ENCODE measurements around the gene ZGLP1. TPM values are rescaled to one million over a fixed set of nuclear protein-coding genes. Genes with fewer than 3 reads are reported as not detected.
A peak's percentile ranks its signal among the peaks of the same experiment; 100 is the strongest.

ZGLP1 gene
- total and polyA plus RNA-seq, 9 donors: 1.9 to 5.6 (median 3.8) TPM

- 89% methylated on average over 5 of the region's 8 CpGs for WGBS (ENCODE audit: insufficient coverage)
- peaks cover 2% of the 10 kb centered on the region for H3K4me1 ChIP-seq (ENCODE audit: control insufficient read depth, insufficient read depth, low read length)
- no peak for DNase-seq
- no peak overlapping the region for H3K27ac ChIP-seq (ENCODE audit: low read length)
- peaks cover 45% of the 10 kb centered on the region for H3K36me3 ChIP-seq (ENCODE audit: control insufficient read depth, insufficient read depth, low read length)
- no peak overlapping the region for H3K4me3 ChIP-seq (ENCODE audit: low read length)
- no peaks in the 10 kb centered on the region for H3K27me3 ChIP-seq (ENCODE audit: control insufficient read depth, insufficient read depth, low read length)
- no peaks in the 10 kb centered on the region for H3K9me3 ChIP-seq (replicated peaks; ENCODE audit: control insufficient read depth, low read depth, low read length)
These were observed 49.5 kb downstream of the ZGLP1 start for GRCh38 chr19:10260141-10260584.

DNA sequence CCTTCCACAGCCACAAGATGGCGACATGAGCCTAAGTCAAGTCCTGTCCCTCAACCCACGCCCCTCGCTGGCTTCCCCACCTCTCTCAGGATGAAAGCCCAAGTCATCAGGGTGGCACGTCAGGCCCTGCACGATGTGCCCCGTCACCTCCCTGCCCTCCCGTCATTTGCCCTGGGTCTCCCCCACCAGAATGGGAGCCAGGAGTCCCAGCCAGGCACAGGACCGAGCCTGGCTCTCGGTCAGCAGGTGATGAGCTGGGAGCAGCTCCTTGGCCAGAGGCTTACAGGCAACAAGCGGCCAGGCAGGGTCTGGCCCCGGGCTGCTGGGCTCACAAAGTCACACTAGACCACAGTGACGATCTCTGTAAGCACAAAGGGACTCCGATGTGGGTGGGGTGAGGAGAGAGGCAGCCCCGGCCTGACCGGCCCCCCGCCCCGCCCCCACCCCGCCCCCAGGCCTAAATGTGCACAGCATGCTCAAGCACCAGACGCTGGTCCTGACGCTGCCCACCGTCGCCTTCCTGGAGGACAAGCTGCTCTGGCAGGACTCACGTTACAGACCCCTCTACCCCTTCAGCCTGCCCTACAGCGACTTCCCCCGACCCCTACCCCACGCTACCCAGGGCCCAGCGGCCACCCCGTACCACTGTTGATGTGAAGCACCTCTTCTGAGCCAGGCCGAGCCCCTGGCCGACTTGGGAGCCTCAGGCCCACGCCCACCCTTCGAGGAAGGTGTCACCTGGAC lies 50.3 kb downstream of the ZGLP1 start:
- peaks cover 53% of the 10 kb centered on the region for H3K36me3 ChIP-seq (ENCODE audit: control insufficient read depth, insufficient read depth, low read length)
- H3K4me1 ChIP-seq (ENCODE audit: control insufficient read depth, insufficient read depth, low read length): peaks cover 2% of the 10 kb centered on the region
- peak; percentile 89 for DNase-seq
- no peaks in the 10 kb centered on the region for H3K27me3 ChIP-seq (ENCODE audit: control insufficient read depth, insufficient read depth, low read length)
- no peaks in the 10 kb centered on the region for H3K9me3 ChIP-seq (replicated peaks; ENCODE audit: control insufficient read depth, low read depth, low read length)
- H3K27ac ChIP-seq (ENCODE audit: low read length): no peak overlapping the region
- whole genome bisulfite sequencing (ENCODE audit: insufficient coverage): 54% methylated on average over 27 of the region's 32 CpGs
- no peak overlapping the region for H3K4me3 ChIP-seq (ENCODE audit: low read length)

GRCh38 chr19:10258080-10258710 lies 51.4 kb downstream of the ZGLP1 start:
- Histone ChIP-seq H3K27me3 (ENCODE audit: control insufficient read depth, insufficient read depth, low read length) (no peaks in the 10 kb centered on the region), H3K27ac (ENCODE audit: low read length) (no peak overlapping the region), H3K4me1 (ENCODE audit: control insufficient read depth, insufficient read depth, low read length) (peaks cover 2% of the 10 kb centered on the region), H3K9me3 (replicated peaks; ENCODE audit: control insufficient read depth, low read depth, low read length) (no peaks in the 10 kb centered on the region), H3K36me3 (ENCODE audit: control insufficient read depth, insufficient read depth, low read length) (peaks cover 60% of the 10 kb centered on the region), H3K4me3 (ENCODE audit: low read length) (no peak overlapping the region)
- no peak for DNase-seq
- 91% methylated on average over 12 of the region's 18 CpGs for WGBS (ENCODE audit: insufficient coverage)

- Histone ChIP-seq H3K27ac (ENCODE audit: low read length) (no peak overlapping the region), H3K36me3 (ENCODE audit: control insufficient read depth, insufficient read depth, low read length) (peaks cover 60% of the 10 kb centered on the region)
- 70% methylated on average over 5 of the region's 9 CpGs for WGBS (ENCODE audit: insufficient coverage)
These were observed 52.5 kb downstream of the ZGLP1 start for GRCh38 chr19:10256970-10257615.

DNA sequence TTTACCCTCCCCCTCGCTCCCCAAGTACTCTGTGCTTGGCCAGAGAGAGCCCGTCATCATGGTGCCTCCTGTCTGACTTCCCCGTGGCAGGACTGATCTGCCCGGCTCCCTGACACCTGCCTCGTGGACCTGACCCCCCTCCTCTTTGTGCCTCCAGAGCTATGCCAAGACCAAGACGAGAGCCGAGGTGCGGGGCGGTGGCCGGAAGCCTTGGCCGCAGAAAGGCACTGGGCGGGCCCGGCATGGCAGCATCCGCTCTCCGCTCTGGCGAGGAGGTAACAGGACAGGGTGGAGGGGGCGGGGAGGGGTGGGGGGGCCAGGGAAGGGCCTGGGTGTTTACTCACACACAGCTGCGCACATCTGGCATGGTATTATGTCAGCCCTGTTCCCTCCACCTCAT lies 53.1 kb downstream of the ZGLP1 start:
- DNase-seq: no peak
- H3K4me3 ChIP-seq (ENCODE audit: low read length): no peak overlapping the region
- 76% methylated on average over 5 of the region's 18 CpGs for WGBS (ENCODE audit: insufficient coverage)
- peaks cover 9% of the 10 kb centered on the region for H3K4me1 ChIP-seq (ENCODE audit: control insufficient read depth, insufficient read depth, low read length)
- no peaks in the 10 kb centered on the region for H3K27me3 ChIP-seq (ENCODE audit: control insufficient read depth, insufficient read depth, low read length)
- H3K36me3 ChIP-seq (ENCODE audit: control insufficient read depth, insufficient read depth, low read length): peaks cover 60% of the 10 kb centered on the region
- H3K9me3 ChIP-seq (replicated peaks; ENCODE audit: control insufficient read depth, low read depth, low read length): no peaks in the 10 kb centered on the region
- H3K27ac ChIP-seq (ENCODE audit: low read length): no peak overlapping the region

More at GRCh38 chr19:10256970-10257615, 52.5 kb downstream of the ZGLP1 start:
- DNase-seq: no peak
- H3K27me3 ChIP-seq (ENCODE audit: control insufficient read depth, insufficient read depth, low read length): no peaks in the 10 kb centered on the region
- H3K4me1 ChIP-seq (ENCODE audit: control insufficient read depth, insufficient read depth, low read length): peaks cover 9% of the 10 kb centered on the region
- H3K4me3 ChIP-seq (ENCODE audit: low read length): no peak overlapping the region
- no peaks in the 10 kb centered on the region for H3K9me3 ChIP-seq (replicated peaks; ENCODE audit: control insufficient read depth, low read depth, low read length)

- no peak overlapping the region for H3K4me3 ChIP-seq (ENCODE audit: low read length)
- DNase-seq: no peak
- no peak overlapping the region for H3K27ac ChIP-seq (ENCODE audit: low read length)
- no peaks in the 10 kb centered on the region for H3K27me3 ChIP-seq (ENCODE audit: control insufficient read depth, insufficient read depth, low read length)
- H3K9me3 ChIP-seq (replicated peaks; ENCODE audit: control insufficient read depth, low read depth, low read length): no peaks in the 10 kb centered on the region
- peaks cover 60% of the 10 kb centered on the region for H3K36me3 ChIP-seq (ENCODE audit: control insufficient read depth, insufficient read depth, low read length)
- WGBS (ENCODE audit: insufficient coverage): 94% methylated on average over 2 of the region's 2 CpGs
- peaks cover 15% of the 10 kb centered on the region for H3K4me1 ChIP-seq (ENCODE audit: control insufficient read depth, insufficient read depth, low read length)
These were observed 54.3 kb downstream of the ZGLP1 start for GRCh38 chr19:10255358-10255757.

Other genes starting within 250 kb of the ZGLP1 start
- 9.2 TPM for gene SHFL, start 223.5 kb downstream of the ZGLP1 start, total RNA-seq
- gene SHFL, start 223.5 kb downstream of the ZGLP1 start, polyA plus RNA-seq (ENCODE audit: insufficient read depth in 1 of 8, insufficient read length in 8 of 8, low replicate concordance in 1 of 8): 10 to 100 TPM in 5 of 8 donors, 1 to 10 TPM in 3; 8.7 to 13.9 (median 11.2) TPM
- 19.6 TPM for gene ANGPTL6, start 207.1 kb downstream of the ZGLP1 start, total RNA-seq
- 10 to 100 TPM in 3 of 8 donors, 1 to 10 TPM in 5; 2.4 to 23.7 (median 6.9) TPM for gene ANGPTL6, start 207.1 kb downstream of the ZGLP1 start, polyA plus RNA-seq (ENCODE audit: insufficient read depth in 1 of 8, insufficient read length in 8 of 8, low replicate concordance in 1 of 8)
- gene PPAN, start 203.5 kb downstream of the ZGLP1 start, total RNA-seq: 17.6 TPM
- 10 to 100 TPM; 24.0 to 32.7 (median 30.2) TPM for gene PPAN, start 203.5 kb downstream of the ZGLP1 start, polyA plus RNA-seq (ENCODE audit: insufficient read depth in 1 of 8, insufficient read length in 8 of 8, low replicate concordance in 1 of 8)
- 2.7 TPM for gene P2RY11, start 198.1 kb downstream of the ZGLP1 start, total RNA-seq
- gene P2RY11, start 198.1 kb downstream of the ZGLP1 start, polyA plus RNA-seq (ENCODE audit: insufficient read depth in 1 of 8, insufficient read length in 8 of 8, low replicate concordance in 1 of 8): 10 to 100 TPM in 4 of 8 donors, 1 to 10 TPM in 4; 7.0 to 14.2 (median 10.8) TPM
- gene EIF3G, start 189.9 kb downstream of the ZGLP1 start, total RNA-seq: 299 TPM
- 100 to 1,000 TPM; 235 to 276 (median 256) TPM for gene EIF3G, start 189.9 kb downstream of the ZGLP1 start, polyA plus RNA-seq (ENCODE audit: insufficient read depth in 1 of 8, insufficient read length in 8 of 8, low replicate concordance in 1 of 8)
- gene DNMT1, start 114.9 kb downstream of the ZGLP1 start, total RNA-seq: 28.3 TPM
- 10 to 100 TPM; 58.4 to 83.7 (median 71.9) TPM for gene DNMT1, start 114.9 kb downstream of the ZGLP1 start, polyA plus RNA-seq (ENCODE audit: insufficient read depth in 1 of 8, insufficient read length in 8 of 8, low replicate concordance in 1 of 8)
- gene S1PR2, start 78.5 kb downstream of the ZGLP1 start, total RNA-seq: 11.2 TPM
- 10 to 100 TPM in 7 of 8 donors, 1 to 10 TPM in 1; 9.3 to 18.8 (median 12.8) TPM for gene S1PR2, start 78.5 kb downstream of the ZGLP1 start, polyA plus RNA-seq (ENCODE audit: insufficient read depth in 1 of 8, insufficient read length in 8 of 8, low replicate concordance in 1 of 8)
- 23.5 TPM for gene MRPL4, start 57.6 kb downstream of the ZGLP1 start, total RNA-seq
- 10 to 100 TPM; 29.4 to 37.8 (median 34.5) TPM for gene MRPL4, start 57.6 kb downstream of the ZGLP1 start, polyA plus RNA-seq (ENCODE audit: insufficient read depth in 1 of 8, insufficient read length in 8 of 8, low replicate concordance in 1 of 8)
- 4.7 TPM for gene ICAM1, start 38.7 kb downstream of the ZGLP1 start, total RNA-seq
- gene ICAM1, start 38.7 kb downstream of the ZGLP1 start, polyA plus RNA-seq (ENCODE audit: insufficient read depth in 1 of 8, insufficient read length in 8 of 8, low replicate concordance in 1 of 8): 10 to 100 TPM in 1 of 8 donors, 1 to 10 TPM in 7; 7.1 to 10.1 (median 8.3) TPM
- gene ICAM4, start 22.9 kb downstream of the ZGLP1 start, total RNA-seq: 0.35 TPM
- gene ICAM4, start 22.9 kb downstream of the ZGLP1 start, polyA plus RNA-seq (ENCODE audit: insufficient read depth in 1 of 8, insufficient read length in 8 of 8, low replicate concordance in 1 of 8): 1 to 10 TPM in 1 of 8 donors, under 1 TPM in 7; 0.36 to 1.2 (median 0.49) TPM
- not detected for gene ICAM5, start 19.9 kb downstream of the ZGLP1 start, total RNA-seq
- under 1 TPM in 6 of 8 donors, not detected in 2; 0.04 to 0.61 (median 0.13) TPM for gene ICAM5, start 19.9 kb downstream of the ZGLP1 start, polyA plus RNA-seq (ENCODE audit: insufficient read depth in 1 of 8, insufficient read length in 8 of 8, low replicate concordance in 1 of 8)
- 21.6 TPM for gene FDX2, start 6.2 kb upstream of the ZGLP1 start, total RNA-seq
- 10 to 100 TPM; 16.9 to 20.0 (median 18.8) TPM for gene FDX2, start 6.2 kb upstream of the ZGLP1 start, polyA plus RNA-seq (ENCODE audit: insufficient read depth in 1 of 8, insufficient read length in 8 of 8, low replicate concordance in 1 of 8)
- 4.4 TPM for gene RAVER1, start 23.7 kb upstream of the ZGLP1 start, total RNA-seq
- 10 to 100 TPM; 11.3 to 21.7 (median 17.6) TPM for gene RAVER1, start 23.7 kb upstream of the ZGLP1 start, polyA plus RNA-seq (ENCODE audit: insufficient read depth in 1 of 8, insufficient read length in 8 of 8, low replicate concordance in 1 of 8)
- 5.7 TPM for gene ICAM3, start 29.8 kb upstream of the ZGLP1 start, total RNA-seq
- gene ICAM3, start 29.8 kb upstream of the ZGLP1 start, polyA plus RNA-seq (ENCODE audit: insufficient read depth in 1 of 8, insufficient read length in 8 of 8, low replicate concordance in 1 of 8): 1 to 10 TPM; 5.4 to 7.5 (median 5.9) TPM
- 55.1 TPM for gene TYK2, start 70.8 kb upstream of the ZGLP1 start, total RNA-seq
- 10 to 100 TPM; 54.8 to 89.6 (median 73.6) TPM for gene TYK2, start 70.8 kb upstream of the ZGLP1 start, polyA plus RNA-seq (ENCODE audit: insufficient read depth in 1 of 8, insufficient read length in 8 of 8, low replicate concordance in 1 of 8)
- 128 TPM for gene CDC37, start 93.7 kb upstream of the ZGLP1 start, total RNA-seq
- gene CDC37, start 93.7 kb upstream of the ZGLP1 start, polyA plus RNA-seq (ENCODE audit: insufficient read depth in 1 of 8, insufficient read length in 8 of 8, low replicate concordance in 1 of 8): 100 to 1,000 TPM; 133 to 166 (median 146) TPM
- gene PDE4A, start 110.7 kb upstream of the ZGLP1 start, total RNA-seq: 1.2 TPM
- gene PDE4A, start 110.7 kb upstream of the ZGLP1 start, polyA plus RNA-seq (ENCODE audit: insufficient read depth in 1 of 8, insufficient read length in 8 of 8, low replicate concordance in 1 of 8): 1 to 10 TPM; 2.1 to 4.0 (median 3.1) TPM
- 55.2 TPM for gene KEAP1, start 193.5 kb upstream of the ZGLP1 start, total RNA-seq
- 10 to 100 TPM; 58.2 to 75.0 (median 69.6) TPM for gene KEAP1, start 193.5 kb upstream of the ZGLP1 start, polyA plus RNA-seq (ENCODE audit: insufficient read depth in 1 of 8, insufficient read length in 8 of 8, low replicate concordance in 1 of 8)
- 0.75 TPM for gene S1PR5, start 207.6 kb upstream of the ZGLP1 start, total RNA-seq
- gene S1PR5, start 207.6 kb upstream of the ZGLP1 start, polyA plus RNA-seq (ENCODE audit: insufficient read depth in 1 of 8, insufficient read length in 8 of 8, low replicate concordance in 1 of 8): 1 to 10 TPM in 5 of 8 donors, under 1 TPM in 3; 0.67 to 2.2 (median 1.4) TPM
- gene ATG4D, start 234.1 kb upstream of the ZGLP1 start, total RNA-seq: 16.4 TPM
- gene ATG4D, start 234.1 kb upstream of the ZGLP1 start, polyA plus RNA-seq (ENCODE audit: insufficient read depth in 1 of 8, insufficient read length in 8 of 8, low replicate concordance in 1 of 8): 10 to 100 TPM; 18.1 to 25.6 (median 24.9) TPM